H1 (cell line): ENCODE results near the gene SRM. TPM values are rescaled to one million over a fixed set of nuclear protein-coding genes. Genes with fewer than 3 reads are reported as not detected.
"Not testable (repeated sequence)": the region's sequence is repeated elsewhere in the genome, so short reads cannot be mapped to it uniquely, and the experiment has no call there.

Source experiments
- CTCF ChIA-PET: fragments of 300-600 bp; sonication (Branson Sonifier 250); formaldehyde crosslinking; loops from one replicate; lab custom pipeline; 2021; ENCODE audit not compliant: partially characterized antibody; lab: Charles Lee
- POLR2A ChIA-PET: fragments of 300-600 bp; sonication (Branson Sonifier 250); formaldehyde crosslinking; loops from one replicate; lab custom pipeline; 2021; ENCODE audit warnings: inconsistent platforms; ENCODE audit not compliant: partially characterized antibody; lab: Charles Lee
- DNase-seq, 2 experiments: peaks; one replicate each; pipeline versions ENCODE4 v3.0.0 to v3.0.0-alpha.2; 2010 to 2022; ENCODE audit warnings: low spot score in 2 of 2, low read depth in 1 of 2, mixed read lengths in 1 of 2
- FAIRE-seq: peaks from 2 replicates; lab custom pipeline; 2011; peaks lifted over from hg19 to GRCh38; lab: Jason Lieb, UNC
- H2AFZ ChIP-seq: 2 replicates; pipeline ENCODE4 v1.8.1; 2012; ENCODE audit warnings: low read length, inconsistent platforms
- H2AK5ac ChIP-seq: 2 replicates; pipeline ENCODE4 v1.6.1; 2013; ENCODE audit warnings: low read depth, low read length
- H2BK120ac ChIP-seq: replicated peaks from 2 replicates; pipeline ENCODE3; 2013; ENCODE audit warnings: low read depth, low read length, inconsistent platforms
- H2BK12ac ChIP-seq: 2 replicates; pipeline ENCODE4 v1.6.1; 2013; ENCODE audit warnings: low read depth, low read length
- H2BK15ac ChIP-seq: 2 replicates; pipeline ENCODE4 v1.6.1; 2013; ENCODE audit warnings: low read length
- H2BK20ac ChIP-seq: 2 replicates; pipeline ENCODE4 v1.6.1; 2013; ENCODE audit warnings: low read length
- H2BK5ac ChIP-seq: 2 replicates; pipeline ENCODE4 v1.6.1; 2013; ENCODE audit warnings: low read depth, low read length
- H3K14ac ChIP-seq: 2 replicates; pipeline ENCODE4 v1.6.1; 2013; ENCODE audit warnings: inconsistent platforms; ENCODE audit not compliant: insufficient read length
- H3K18ac ChIP-seq: 2 replicates; pipeline ENCODE4 v1.6.1; 2013; ENCODE audit warnings: low read length; ENCODE audit errors: extremely low read depth
- H3K23ac ChIP-seq: 2 replicates; pipeline ENCODE4 v1.6.1; 2013; ENCODE audit warnings: inconsistent platforms; ENCODE audit not compliant: insufficient read length
- H3K23me2 ChIP-seq: 2 replicates; pipeline ENCODE4 v1.6.1; 2013; ENCODE audit warnings: low read depth, low read length
- H3K27ac ChIP-seq: 2 replicates; pipeline ENCODE4 v1.6.1; 2011; ENCODE audit warnings: low read depth, low read length, inconsistent platforms
- H3K27me3 ChIP-seq, 4 experiments: replicated peaks in 1 of 4; 1 replicate in 1 of 4; 2 replicates in 3 of 4; pipeline versions ENCODE4 v1.6.1 to v1.8.1; 2011 to 2013; ENCODE audit warnings: low read length in 3 of 4, mild to moderate bottlenecking in 3 of 4, inconsistent platforms in 2 of 4, mixed read lengths in 2 of 4, moderate library complexity in 1 of 4; ENCODE audit not compliant: control insufficient read depth in 3 of 4, insufficient read depth in 3 of 4; ENCODE audit errors: extremely low read depth in 1 of 4
- H3K36me3 ChIP-seq, 4 experiments: 2 replicates each; pipeline versions ENCODE4 v1.6.1 to v1.8.1; 2011 to 2013; ENCODE audit warnings: mild to moderate bottlenecking in 4 of 4, low read length in 3 of 4, moderate library complexity in 2 of 4, control low read depth in 1 of 4, inconsistent platforms in 1 of 4; ENCODE audit not compliant: insufficient read depth in 4 of 4, control insufficient read depth in 2 of 4
- H3K4ac ChIP-seq: replicated peaks from 2 replicates; pipeline ENCODE3; 2013; ENCODE audit warnings: low read length, low read depth, mixed read lengths, inconsistent platforms; ENCODE audit not compliant: insufficient read length
- H3K4me1 ChIP-seq, 4 experiments: replicated peaks in 1 of 4; 1 replicate in 1 of 4; 2 replicates in 3 of 4; pipeline versions ENCODE4 v1.6.1 to v1.8.1; 2011 to 2013; ENCODE audit warnings: low read length in 3 of 4, inconsistent platforms in 2 of 4, mixed read lengths in 1 of 4; ENCODE audit not compliant: insufficient read depth in 4 of 4, control insufficient read depth in 3 of 4
- H3K4me2 ChIP-seq, 2 experiments: 2 replicates each; pipeline versions ENCODE4 v1.6.1 to v1.8.1; 2011 to 2013; ENCODE audit warnings: low read depth in 2 of 2, low read length in 2 of 2, control low read depth in 1 of 2, inconsistent platforms in 1 of 2, mild to moderate bottlenecking in 1 of 2; ENCODE audit not compliant: insufficient read depth in 1 of 2
- H3K4me3 ChIP-seq, 4 experiments: fragments of 200-600, 300-600 bp in 1 of 4; sonication (generic), shearing (Covaris generic), sonication (Bioruptor Twin) in 1 of 4; 2 replicates each; pipeline versions ENCODE4 v1.5.1 to v1.8.1; 2011 to 2016; ENCODE audit warnings: low read length in 4 of 4, low read depth in 3 of 4, control low read depth in 2 of 4, inconsistent platforms in 2 of 4, mild to moderate bottlenecking in 2 of 4, mixed read lengths in 1 of 4, moderate library complexity in 1 of 4; ENCODE audit not compliant: insufficient read depth in 2 of 4; ENCODE audit errors: extremely low read depth in 1 of 4
- H3K56ac ChIP-seq: replicated peaks from 2 replicates; pipeline ENCODE3; 2013; ENCODE audit warnings: low read depth, mild to moderate bottlenecking, mixed read lengths, low read length, inconsistent platforms; ENCODE audit not compliant: insufficient read length
- H3K79me1 ChIP-seq: 2 replicates; pipeline ENCODE4 v1.6.1; 2013; ENCODE audit warnings: low read depth, low read length, control low read depth
- H3K79me2 ChIP-seq, 2 experiments: 2 replicates each; pipeline versions ENCODE4 v1.6.1 to v1.8.1; 2012 to 2013; ENCODE audit warnings: low read length in 2 of 2, mild to moderate bottlenecking in 2 of 2, inconsistent platforms in 1 of 2; ENCODE audit not compliant: insufficient read depth in 2 of 2, control insufficient read depth in 1 of 2
- H3K9ac ChIP-seq, 4 experiments: replicated peaks in 1 of 4; 1 replicate in 1 of 4; 2 replicates in 3 of 4; pipeline versions ENCODE4 v1.6.1 to v1.8.1; 2011 to 2013; ENCODE audit warnings: low read depth in 3 of 4, low read length in 3 of 4, control low read depth in 2 of 4, mild to moderate bottlenecking in 2 of 4, moderate library complexity in 2 of 4, inconsistent platforms in 1 of 4; ENCODE audit errors: extremely low read depth in 1 of 4
- H3K9me3 ChIP-seq, 2 experiments: 2 replicates each; pipeline versions ENCODE4 v1.6.1 to v1.8.1; 2012 to 2013; ENCODE audit warnings: mild to moderate bottlenecking in 2 of 2, moderate library complexity in 2 of 2, control low read depth in 1 of 2, inconsistent platforms in 1 of 2, low read depth in 1 of 2, low read length in 1 of 2, mixed read lengths in 1 of 2; ENCODE audit not compliant: insufficient read depth in 2 of 2
- H4K20me1 ChIP-seq, 2 experiments: replicated peaks in 1 of 2; 2 replicates each; pipeline versions ENCODE3 to v1.8.1; 2011 to 2013; ENCODE audit warnings: inconsistent platforms in 2 of 2, low read length in 2 of 2, mild to moderate bottlenecking in 1 of 2; ENCODE audit not compliant: insufficient read depth in 2 of 2, control insufficient read depth in 1 of 2
- H4K5ac ChIP-seq: 2 replicates; pipeline ENCODE4 v1.6.1; 2013; ENCODE audit warnings: low read length, low read depth, mixed read lengths, inconsistent platforms; ENCODE audit not compliant: insufficient read length
- H4K8ac ChIP-seq: 2 replicates; pipeline ENCODE4 v1.8.0; 2013; ENCODE audit warnings: mild to moderate bottlenecking, moderate library complexity, low read length, inconsistent platforms; ENCODE audit not compliant: insufficient read depth; ENCODE audit errors: extremely low read depth
- H4K91ac ChIP-seq: replicated peaks from 2 replicates; pipeline ENCODE3; 2013; ENCODE audit warnings: low read length, mixed read lengths, inconsistent platforms; ENCODE audit not compliant: insufficient read length
- WGBS, 2 experiments: shearing (Covaris generic) in 1 of 2; methylation state at CpG; one replicate each; pipeline versions ENCODE4 v1.1.6 to v1.1.7; 2013 to 2015; ENCODE audit warnings: low lambda C conversion rate in 2 of 2, mixed read lengths in 2 of 2, inconsistent platforms in 1 of 2, low coverage in 1 of 2, missing lambda C conversion rate in 1 of 2; ENCODE audit not compliant: insufficient replicate concordance in 2 of 2, insufficient coverage in 1 of 2, insufficient read length in 1 of 2; ENCODE audit errors: extremely low coverage in 1 of 2, missing lambda C conversion rate in 1 of 2; 5-methylcytosine and 5-hydroxymethylcytosine counted together
- polyA plus RNA-seq, 7 experiments: library from polyadenylated mRNA; depleted of rRNA in 3 of 7; stranded (reverse) in 5 of 7; unstranded in 2 of 7; fragments of >200 nt in 5 of 7; fragments of 200-250 nt in 2 of 7; gene quantifications; 1 replicate in 5 of 7; 2 replicates in 1 of 7; 4 replicates in 1 of 7; pipeline versions ENCODE4 v1.2.1 to v1.2.3, GENCODE V29; 2011 to 2013; ENCODE audit warnings: missing spikeins in 2 of 7, mixed read lengths in 2 of 7
- total RNA-seq: library from RNA; stranded (reverse); fragmentation: NEBNext Ultra II Directional; extraction: Animal tissue kit (Norgen Biotek cat#: 25700); gene quantifications from 2 replicates; pipeline ENCODE4 v1.2.1, GENCODE V29; 2021

SRM gene
- total and polyA plus RNA-seq, 2 of the 8 experiments (the other 6 are each of a cell fraction or from before 2014, with no cell fraction given): 110 to 208 TPM

DNA sequence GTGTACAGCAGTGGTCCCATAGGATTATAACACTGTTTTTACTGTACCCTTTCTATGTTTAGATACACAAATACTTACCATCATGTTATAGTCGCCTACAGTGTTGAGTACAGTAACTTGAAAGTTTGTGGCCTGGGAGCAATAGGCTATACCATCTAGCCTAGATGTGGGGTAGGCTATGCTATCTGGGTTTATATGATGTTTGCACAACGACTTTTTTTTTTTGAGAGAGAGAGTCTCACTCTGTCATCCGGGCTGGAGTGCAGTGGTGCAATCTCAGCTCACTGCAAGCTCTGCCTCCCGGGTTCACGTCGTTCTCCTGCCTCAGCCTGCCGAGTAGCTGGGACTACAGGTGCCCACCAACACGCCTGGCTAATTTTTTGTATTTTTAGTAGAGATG, 40.5 kb downstream of the SRM start:
- not testable (repeated sequence) for H2AK5ac ChIP-seq

More for the DNA sequence above, 40.5 kb downstream of the SRM start:
- H3K23me2 ChIP-seq, CTCF ChIA-PET, H4K91ac ChIP-seq, FAIRE-seq, H2BK5ac ChIP-seq, H2BK12ac ChIP-seq, H3K27ac ChIP-seq, H3K14ac ChIP-seq, H3K4me2 ChIP-seq, H2AFZ ChIP-seq, H3K4me3 ChIP-seq, H2BK20ac ChIP-seq, H3K27me3 ChIP-seq, H3K9ac ChIP-seq, H4K5ac ChIP-seq, H3K9me3 ChIP-seq, H3K18ac ChIP-seq, H3K23ac ChIP-seq, H3K4me1 ChIP-seq, H4K8ac ChIP-seq, H3K56ac ChIP-seq, H3K4ac ChIP-seq, DNase-seq, H2BK15ac ChIP-seq, H3K79me1 ChIP-seq, H2BK120ac ChIP-seq: not testable (repeated sequence)
- WGBS, 2 experiments: 97% methylated on average over 6 of the region's 8 CpGs; no CpG with 5 or more reads in 1 of the 2 experiments
- H4K20me1 ChIP-seq: peaks cover 6 to 12% of the 10 kb centered on the region in 2 experiments
- peaks cover 0 to 36% of the 10 kb centered on the region in 2 experiments; a peak in 3 of 4 replicates for H3K79me2 ChIP-seq
- H3K36me3 ChIP-seq: peaks cover 46 to 95% (median 78%) of the 10 kb centered on the region in 4 experiments
- POLR2A ChIA-PET: interaction anchor here (0.9 to 3.8 kb wide), 2 partner anchors 11 to 40 kb away, joined by 3 to 20 read pairs; no protein-coding TSS in a partner anchor
